Panc1 (cell line): ENCODE data around the gene HMCN2.

Experiments
- CTCF ChIP-seq: fragments of 450-650 bp; IDR thresholded peaks from 2 replicates; pipeline ENCODE4 v1.5.1; 2017; ENCODE audit warnings: mild to moderate bottlenecking
- POLR2AphosphoS5 ChIP-seq: IDR thresholded peaks from 2 replicates; pipeline ENCODE4 v1.6.1; 2012; ENCODE audit warnings: mild to moderate bottlenecking, low read depth, low read length, moderate library complexity
- TCF7L2 ChIP-seq: IDR thresholded peaks from 2 replicates; pipeline ENCODE4 v1.6.1; 2011; ENCODE audit warnings: mild to moderate bottlenecking, low read depth, low read length, inconsistent platforms
- TF ChIP-seq, protein P1 (sequence below), 2 experiments: IDR thresholded peaks; 2 replicates each; pipeline ENCODE4 v1.6.1; 2011 to 2012; ENCODE audit warnings: low read depth in 2 of 2, control low read depth in 1 of 2, low read length in 1 of 2, mild to moderate bottlenecking in 1 of 2, moderate library complexity in 1 of 2; ENCODE audit not compliant: insufficient read depth in 1 of 2

DNA sequence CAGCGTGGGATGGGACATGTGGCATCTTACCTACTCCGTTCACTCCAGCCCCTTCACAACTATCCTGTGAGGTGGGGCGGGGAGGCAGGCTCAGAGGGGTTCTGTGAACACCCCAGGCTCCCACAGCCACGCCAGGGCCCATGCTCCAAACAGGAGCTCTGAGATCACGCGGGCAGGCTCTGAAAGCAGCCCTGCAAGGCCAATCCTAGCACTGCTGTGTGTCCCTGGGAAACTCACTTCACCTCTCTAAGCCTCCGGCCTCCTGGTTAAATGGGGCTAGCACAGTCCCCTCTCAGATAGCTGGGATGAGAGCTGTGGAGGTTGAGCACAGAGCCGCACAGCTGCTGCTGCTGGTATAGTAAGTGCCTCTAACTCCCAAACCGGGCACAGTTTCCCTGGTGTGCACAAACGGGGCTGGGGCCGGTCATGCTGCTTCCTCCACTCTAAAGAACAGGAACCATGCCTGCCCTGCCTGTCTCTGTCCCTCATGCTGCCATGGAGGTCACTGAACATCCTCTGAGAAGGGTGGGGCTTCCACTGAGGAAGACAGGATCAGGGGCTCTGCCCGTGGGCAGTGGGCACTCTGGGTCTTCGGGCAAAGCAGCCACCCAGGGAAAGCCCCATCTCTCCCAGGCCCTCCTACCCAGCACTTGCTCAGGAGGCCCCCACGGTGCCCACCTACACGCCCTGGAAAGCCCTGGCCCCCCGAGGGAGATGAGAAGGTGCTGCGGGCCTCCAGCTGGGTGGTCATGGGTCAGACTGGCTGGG, 166.2 kb downstream of the HMCN2 start:
- TF ChIP-seq CTCF (no peak), POLR2AphosphoS5 (no peak), TCF7L2 (no peak)
- TF ChIP-seq, protein P1, sequence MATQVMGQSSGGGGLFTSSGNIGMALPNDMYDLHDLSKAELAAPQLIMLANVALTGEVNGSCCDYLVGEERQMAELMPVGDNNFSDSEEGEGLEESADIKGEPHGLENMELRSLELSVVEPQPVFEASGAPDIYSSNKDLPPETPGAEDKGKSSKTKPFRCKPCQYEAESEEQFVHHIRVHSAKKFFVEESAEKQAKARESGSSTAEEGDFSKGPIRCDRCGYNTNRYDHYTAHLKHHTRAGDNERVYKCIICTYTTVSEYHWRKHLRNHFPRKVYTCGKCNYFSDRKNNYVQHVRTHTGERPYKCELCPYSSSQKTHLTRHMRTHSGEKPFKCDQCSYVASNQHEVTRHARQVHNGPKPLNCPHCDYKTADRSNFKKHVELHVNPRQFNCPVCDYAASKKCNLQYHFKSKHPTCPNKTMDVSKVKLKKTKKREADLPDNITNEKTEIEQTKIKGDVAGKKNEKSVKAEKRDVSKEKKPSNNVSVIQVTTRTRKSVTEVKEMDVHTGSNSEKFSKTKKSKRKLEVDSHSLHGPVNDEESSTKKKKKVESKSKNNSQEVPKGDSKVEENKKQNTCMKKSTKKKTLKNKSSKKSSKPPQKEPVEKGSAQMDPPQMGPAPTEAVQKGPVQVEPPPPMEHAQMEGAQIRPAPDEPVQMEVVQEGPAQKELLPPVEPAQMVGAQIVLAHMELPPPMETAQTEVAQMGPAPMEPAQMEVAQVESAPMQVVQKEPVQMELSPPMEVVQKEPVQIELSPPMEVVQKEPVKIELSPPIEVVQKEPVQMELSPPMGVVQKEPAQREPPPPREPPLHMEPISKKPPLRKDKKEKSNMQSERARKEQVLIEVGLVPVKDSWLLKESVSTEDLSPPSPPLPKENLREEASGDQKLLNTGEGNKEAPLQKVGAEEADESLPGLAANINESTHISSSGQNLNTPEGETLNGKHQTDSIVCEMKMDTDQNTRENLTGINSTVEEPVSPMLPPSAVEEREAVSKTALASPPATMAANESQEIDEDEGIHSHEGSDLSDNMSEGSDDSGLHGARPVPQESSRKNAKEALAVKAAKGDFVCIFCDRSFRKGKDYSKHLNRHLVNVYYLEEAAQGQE (IDR thresholded peaks at IDR 0.05; ENCODE audit: insufficient read depth in 1 of 2, low read depth in 2 of 2, low read length in 1 of 2): no peak
